ENCODE measurements around the gene KIAA1210. TPM values are rescaled to one million over a fixed set of nuclear protein-coding genes. Genes with fewer than 3 reads are reported as not detected.

KIAA1210 gene
- total RNA-seq, 3 donors from 2014 or later (not counting 1 experiment from before 2014, with no cell fraction given) = not detected

DNA sequence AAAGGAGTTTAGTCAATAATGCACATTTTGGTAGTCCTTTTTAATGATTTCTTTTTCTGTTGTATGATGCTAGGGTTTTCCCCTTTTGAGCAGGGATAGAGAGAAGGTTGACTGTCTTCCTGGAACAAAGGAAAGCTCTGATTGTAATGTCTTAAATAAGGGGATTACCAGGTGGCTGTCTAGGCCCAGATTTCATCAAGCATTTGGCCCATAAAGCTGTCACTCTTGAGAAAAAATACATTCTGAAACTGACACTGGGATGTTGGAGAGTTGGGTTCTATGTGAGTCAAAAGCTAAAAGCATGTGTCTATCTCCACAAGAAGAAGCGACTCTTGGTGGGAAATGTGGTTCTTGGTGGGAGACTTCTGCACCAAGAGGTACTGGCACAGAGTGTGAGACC, 26.4 kb downstream of the KIAA1210 start:
- intact Hi-C loops (cut with micrococcal nuclease) = no loop called here
- Mint-ChIP-seq H3K36me3 (no peaks in the 10 kb centered on the region), H3K27me3 (ENCODE audit: low read depth in 2 of 2) (peaks cover 3 to 30% of the 10 kb centered on the region in 2 donors), H3K27ac (no peak overlapping the region), H3K4me1 (peaks cover 0 to 5% of the 10 kb centered on the region in 2 donors), H3K9me3 (no peaks in the 10 kb centered on the region), H3K4me3 (no peak overlapping the region)
- Histone ChIP-seq H3K27me3 (ENCODE audit: control insufficient read depth, insufficient read depth, low read length) (no peaks in the 10 kb centered on the region), H3K9me3 (ENCODE audit: control insufficient read depth, insufficient read depth, low read length) (no peaks in the 10 kb centered on the region), H3K36me3 (ENCODE audit: control insufficient read depth, insufficient read depth, low read length) (no peaks in the 10 kb centered on the region), H3K27ac (ENCODE audit: low read length) (no peak overlapping the region), H3K4me3 (ENCODE audit: low read length) (no peak overlapping the region), H3K4me1 (ENCODE audit: control insufficient read depth, insufficient read depth, low read length) (no peaks in the 10 kb centered on the region)
- ATAC-seq (no peak), DNase-seq (no peak)
- TF ChIP-seq, protein P1, sequence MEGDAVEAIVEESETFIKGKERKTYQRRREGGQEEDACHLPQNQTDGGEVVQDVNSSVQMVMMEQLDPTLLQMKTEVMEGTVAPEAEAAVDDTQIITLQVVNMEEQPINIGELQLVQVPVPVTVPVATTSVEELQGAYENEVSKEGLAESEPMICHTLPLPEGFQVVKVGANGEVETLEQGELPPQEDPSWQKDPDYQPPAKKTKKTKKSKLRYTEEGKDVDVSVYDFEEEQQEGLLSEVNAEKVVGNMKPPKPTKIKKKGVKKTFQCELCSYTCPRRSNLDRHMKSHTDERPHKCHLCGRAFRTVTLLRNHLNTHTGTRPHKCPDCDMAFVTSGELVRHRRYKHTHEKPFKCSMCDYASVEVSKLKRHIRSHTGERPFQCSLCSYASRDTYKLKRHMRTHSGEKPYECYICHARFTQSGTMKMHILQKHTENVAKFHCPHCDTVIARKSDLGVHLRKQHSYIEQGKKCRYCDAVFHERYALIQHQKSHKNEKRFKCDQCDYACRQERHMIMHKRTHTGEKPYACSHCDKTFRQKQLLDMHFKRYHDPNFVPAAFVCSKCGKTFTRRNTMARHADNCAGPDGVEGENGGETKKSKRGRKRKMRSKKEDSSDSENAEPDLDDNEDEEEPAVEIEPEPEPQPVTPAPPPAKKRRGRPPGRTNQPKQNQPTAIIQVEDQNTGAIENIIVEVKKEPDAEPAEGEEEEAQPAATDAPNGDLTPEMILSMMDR (IDR thresholded peaks at IDR 0.05) = no peak
- WGBS (ENCODE audit: insufficient coverage) = 90% methylated on average over 1 of the region's 1 CpG

DNA sequence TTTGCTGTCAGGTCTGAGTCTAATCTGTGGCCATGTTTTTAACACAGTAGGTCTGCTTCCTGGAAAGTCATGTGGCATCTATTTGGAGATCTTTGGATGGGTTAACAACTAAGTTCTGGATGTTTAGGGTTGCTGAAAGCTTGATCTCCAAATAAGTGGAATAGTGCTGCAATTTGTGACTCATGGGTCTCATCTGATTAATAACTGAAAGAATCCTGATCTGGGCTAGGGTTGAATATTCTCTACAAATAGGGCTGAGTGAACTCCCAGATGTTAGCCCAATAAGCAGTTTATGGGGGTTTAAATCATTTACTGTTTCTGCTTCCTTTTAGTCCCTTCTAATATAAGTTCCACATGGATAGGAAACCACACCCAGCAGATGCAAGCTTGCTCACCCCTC, 31.7 kb downstream of the KIAA1210 start:
- no peak overlapping the region for H3K27ac Mint-ChIP-seq
- no peaks in the 10 kb centered on the region for H3K9me3 Mint-ChIP-seq
- no peak overlapping the region for H3K4me3 Mint-ChIP-seq
- ATAC-seq (no peak), DNase-seq (no peak)
- Histone ChIP-seq H3K4me1 (ENCODE audit: control insufficient read depth, insufficient read depth, low read length) (no peaks in the 10 kb centered on the region), H3K9me3 (ENCODE audit: control insufficient read depth, insufficient read depth, low read length) (no peaks in the 10 kb centered on the region), H3K27me3 (ENCODE audit: control insufficient read depth, insufficient read depth, low read length) (no peaks in the 10 kb centered on the region), H3K27ac (ENCODE audit: low read length) (no peak overlapping the region), H3K4me3 (ENCODE audit: low read length) (no peak overlapping the region), H3K36me3 (ENCODE audit: control insufficient read depth, insufficient read depth, low read length) (no peaks in the 10 kb centered on the region)
- intact Hi-C loops (cut with micrococcal nuclease) = no loop called here
- H3K36me3 Mint-ChIP-seq = no peaks in the 10 kb centered on the region
- H3K27me3 Mint-ChIP-seq (ENCODE audit: low read depth in 2 of 2) = peaks cover 6 to 32% of the 10 kb centered on the region in 2 donors
- TF ChIP-seq, protein P1 (IDR thresholded peaks at IDR 0.05) = no peak
- no peaks in the 10 kb centered on the region for H3K4me1 Mint-ChIP-seq

DNA sequence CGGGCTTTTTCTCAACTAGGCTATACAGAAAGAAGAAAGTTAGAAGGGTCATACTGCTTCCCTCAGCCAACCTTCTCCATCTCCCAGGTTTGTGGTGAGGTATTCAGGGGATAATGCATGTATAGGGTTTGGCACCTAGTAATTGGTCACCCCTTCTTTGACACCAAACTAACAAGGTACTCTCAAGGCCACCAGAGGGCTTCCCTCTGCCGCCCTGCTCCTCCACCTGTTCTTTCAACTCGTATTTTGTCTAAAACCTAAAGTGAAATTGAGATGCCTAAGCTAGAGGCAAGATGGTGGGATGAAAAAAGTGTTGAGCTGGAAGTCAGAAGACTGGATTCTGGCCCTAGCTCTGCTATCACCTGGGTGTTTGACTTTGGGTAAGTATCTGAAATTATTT, 32.8 kb downstream of the KIAA1210 start:
- no peak for ATAC-seq
- TF ChIP-seq, protein P1 (IDR thresholded peaks at IDR 0.05) = no peak
- DNase-seq = no peak
- Mint-ChIP-seq H3K27ac (no peak overlapping the region), H3K4me1 (no peaks in the 10 kb centered on the region), H3K4me3 (no peak overlapping the region), H3K27me3 (ENCODE audit: low read depth in 2 of 2) (peaks cover 6 to 37% of the 10 kb centered on the region in 2 donors), H3K9me3 (no peaks in the 10 kb centered on the region), H3K36me3 (no peaks in the 10 kb centered on the region)
- 80% methylated on average over 1 of the region's 3 CpGs for WGBS (ENCODE audit: insufficient coverage)
- intact Hi-C loops (cut with micrococcal nuclease) = no loop called here
- no peak overlapping the region for H3K4me3 ChIP-seq (ENCODE audit: low read length)
- no peaks in the 10 kb centered on the region for H3K9me3 ChIP-seq (ENCODE audit: control insufficient read depth, insufficient read depth, low read length)
- H3K4me1 ChIP-seq (ENCODE audit: control insufficient read depth, insufficient read depth, low read length) = no peaks in the 10 kb centered on the region
- H3K27me3 ChIP-seq (ENCODE audit: control insufficient read depth, insufficient read depth, low read length) = no peaks in the 10 kb centered on the region
- H3K36me3 ChIP-seq (ENCODE audit: control insufficient read depth, insufficient read depth, low read length) = no peaks in the 10 kb centered on the region
- no peak overlapping the region for H3K27ac ChIP-seq (ENCODE audit: low read length)

- Mint-ChIP-seq H3K4me1 (no peaks in the 10 kb centered on the region), H3K36me3 (no peaks in the 10 kb centered on the region), H3K27ac (no peak overlapping the region), H3K9me3 (no peaks in the 10 kb centered on the region), H3K27me3 (ENCODE audit: low read depth in 2 of 2) (peaks cover 6 to 31% of the 10 kb centered on the region in 2 donors), H3K4me3 (no peak overlapping the region)
- Histone ChIP-seq H3K4me3 (ENCODE audit: low read length) (no peak overlapping the region), H3K27ac (ENCODE audit: low read length) (no peak overlapping the region), H3K27me3 (ENCODE audit: control insufficient read depth, insufficient read depth, low read length) (no peaks in the 10 kb centered on the region), H3K4me1 (ENCODE audit: control insufficient read depth, insufficient read depth, low read length) (no peaks in the 10 kb centered on the region), H3K9me3 (ENCODE audit: control insufficient read depth, insufficient read depth, low read length) (no peaks in the 10 kb centered on the region), H3K36me3 (ENCODE audit: control insufficient read depth, insufficient read depth, low read length) (no peaks in the 10 kb centered on the region)
- TF ChIP-seq, protein P1 (IDR thresholded peaks at IDR 0.05) = no peak
- DNase-seq = no peak
- no peak for ATAC-seq
- intact Hi-C loops (cut with micrococcal nuclease) = no loop called here
- 94% methylated on average over 4 of the region's 7 CpGs for WGBS (ENCODE audit: insufficient coverage)
These were observed 33.4 kb downstream of the KIAA1210 start for GRCh38 chrX:119093991-119094735.
